Upper lobe of left lung (tissue), 6 donors: Measurements from ENCODE around the gene SRP54. TPM values are rescaled to one million over a fixed set of nuclear protein-coding genes. Genes with fewer than 3 reads are reported as not detected.
"Not testable (repeated sequence)": the region's sequence is repeated elsewhere in the genome, so short reads cannot be mapped to it uniquely, and the experiment has no call there.

Experiments used
- ATAC-seq, 2 donors: fragments of 200-7000 bp; cut with Tn5 transposase; one replicate each; pipeline ENCODE4 v1.9.1; 2022; ENCODE audit warnings: mild to moderate bottlenecking in 2 of 2, moderate library complexity in 2 of 2; ENCODE audit not compliant: low FRiP score in 2 of 2
- DNase-seq, 2 donors: peaks; one replicate each; pipeline ENCODE4 v3.0.0-alpha.2; 2019 to 2020
- H3K27ac ChIP-seq, 4 donors: fragments of 200-600 bp; sonication (generic); one replicate each; pipeline ENCODE4 v1.5.1; 2016 to 2019
- H3K27me3 ChIP-seq, 4 donors: fragments of 200-600 bp; sonication (generic); one replicate each; pipeline ENCODE4 v1.5.1; 2017 to 2019
- H3K36me3 ChIP-seq, 4 donors: fragments of 200-600 bp; sonication (generic); one replicate each; pipeline ENCODE4 v1.5.1; 2016 to 2019
- H3K4me1 ChIP-seq, 4 donors: fragments of 200-600 bp; sonication (generic); one replicate each; pipeline ENCODE4 v1.5.1; 2018 to 2019
- H3K4me3 ChIP-seq, 4 donors: fragments of 200-600 bp; sonication (generic); one replicate each; pipeline ENCODE4 v1.5.1; 2017 to 2019; ENCODE audit warnings: mild to moderate bottlenecking in 2 of 4, moderate library complexity in 1 of 4
- H3K9me3 ChIP-seq, 4 donors: fragments of 200-600 bp; sonication (generic); one replicate each; pipeline ENCODE4 v1.5.1; 2018 to 2019
- CTCF ChIP-seq, 6 experiments: fragments of 450-650 bp in 4 of 6; fragments of 200-600 bp in 2 of 6; sonication (generic) in 2 of 6; IDR thresholded peaks; one replicate each; pipeline ENCODE4 v1.5.1; 2016 to 2019; ENCODE audit warnings: antibody characterized with exemption in 6 of 6
- EP300 ChIP-seq, 4 donors: sonication (generic); formaldehyde crosslinking; IDR thresholded peaks; one replicate each; pipeline ENCODE4 v1.5.1; 2017; ENCODE audit warnings: antibody characterized with exemption in 4 of 4, control low read depth in 2 of 4
- POLR2A ChIP-seq, 4 donors: fragments of 450-650 bp; IDR thresholded peaks; one replicate each; pipeline ENCODE4 v1.5.1; 2016 to 2017; ENCODE audit warnings: antibody characterized with exemption in 4 of 4, mild to moderate bottlenecking in 2 of 4
- POLR2AphosphoS5 ChIP-seq, 2 donors: sonication (generic); formaldehyde crosslinking; IDR thresholded peaks; one replicate each; pipeline ENCODE4 v1.5.1; 2017; ENCODE audit warnings: antibody characterized with exemption in 2 of 2
- WGBS, 2 donors: methylation state at CpG; one replicate each; pipeline ENCODE4 v1.1.5; 2017 to 2018; 5-methylcytosine and 5-hydroxymethylcytosine counted together
- total RNA-seq, 6 donors: library from RNA; depleted of rRNA in 4 of 6; stranded (reverse); fragments of >200 nt in 4 of 6; gene quantifications; one replicate each; pipeline versions ENCODE4 v1.1.0 to v1.2.1, GENCODE V29; 2016 to 2021
- donor health status: DM: no; HTN: no; CAD: no; lungs with moderate emphysema.
- donor health status: DM: no; HTN: yes; CAD: no; lungs with severe emphysema.

Gene SRP54
- total RNA-seq, 6 donors from 2014 or later, result 19.0 to 99.1 (median 45.9) TPM

GRCh38 chr14:35016568-35016967 is 33.8 kb downstream of the SRP54 start:
- ATAC-seq (no peak), DNase-seq (no peak)
- no peak for TF ChIP-seq CTCF (IDR thresholded peaks at IDR 0.05)
- no peak for TF ChIP-seq POLR2A (IDR thresholded peaks at IDR 0.05)
- TF ChIP-seq POLR2AphosphoS5 (IDR thresholded peaks at IDR 0.05), result no peak
- TF ChIP-seq EP300 (IDR thresholded peaks at IDR 0.05), result no peak
- Histone ChIP-seq H3K36me3 (peaks cover 9 to 99% (median 43%) of the 10 kb centered on the region in 4 donors), H3K9me3 (no peaks in the 10 kb centered on the region), H3K27me3 (no peaks in the 10 kb centered on the region), H3K27ac (no peak overlapping the region), H3K4me1 (no peaks in the 10 kb centered on the region), H3K4me3 (no peak overlapping the region)
- 100% methylated on average over 1 of the region's 1 CpG; no CpG with 5 or more reads in 1 of the 2 donors for WGBS, 2 donors

- Histone ChIP-seq H3K4me1 (no peaks in the 10 kb centered on the region), H3K27ac (no peak overlapping the region), H3K27me3 (no peaks in the 10 kb centered on the region), H3K4me3 (no peak overlapping the region), H3K36me3 (peaks cover under 1 to 91% (median 44%) of the 10 kb centered on the region in 4 donors), H3K9me3 (no peaks in the 10 kb centered on the region)
- WGBS, 2 donors, result 57 to 80% methylated on average over 4 of the region's 4 CpGs
- no peak for TF ChIP-seq CTCF (IDR thresholded peaks at IDR 0.05)
- no peak for TF ChIP-seq POLR2A (IDR thresholded peaks at IDR 0.05)
- TF ChIP-seq EP300 (IDR thresholded peaks at IDR 0.05), result no peak
- TF ChIP-seq POLR2AphosphoS5 (IDR thresholded peaks at IDR 0.05), result no peak
- DNase-seq (no peak), ATAC-seq (no peak)
These were observed 37.9 kb downstream of the SRP54 start for GRCh38 chr14:35020713-35021112.

- no peak for DNase-seq
- Histone ChIP-seq H3K9me3 (no peaks in the 10 kb centered on the region), H3K4me3 (no peak overlapping the region), H3K4me1 (no peaks in the 10 kb centered on the region), H3K27ac (no peak overlapping the region), H3K27me3 (no peaks in the 10 kb centered on the region), H3K36me3 (peaks cover 17 to 92% (median 48%) of the 10 kb centered on the region in 4 donors)
- TF ChIP-seq EP300 (IDR thresholded peaks at IDR 0.05), result no peak
- no peak for TF ChIP-seq CTCF (IDR thresholded peaks at IDR 0.05)
- TF ChIP-seq POLR2AphosphoS5 (IDR thresholded peaks at IDR 0.05), result no peak
- no peak for TF ChIP-seq POLR2A (IDR thresholded peaks at IDR 0.05)
- ATAC-seq, result no peak
- 92 to 95% methylated on average over 2 of the region's 2 CpGs for WGBS, 2 donors
These were observed 45.6 kb downstream of the SRP54 start for GRCh38 chr14:35028435-35028834.

GRCh38 chr14:35032562-35032961 is 49.8 kb downstream of the SRP54 start:
- no peak overlapping the region for H3K27ac ChIP-seq
- DNase-seq, result no peak
- WGBS, 2 donors, result 100% methylated on average over 2 of the region's 2 CpGs
- H3K36me3 ChIP-seq, result peaks cover 13 to 59% (median 32%) of the 10 kb centered on the region in 4 donors
- no peak for ATAC-seq
- TF ChIP-seq CTCF (IDR thresholded peaks at IDR 0.05) (no peak), POLR2AphosphoS5 (IDR thresholded peaks at IDR 0.05) (no peak), POLR2A (IDR thresholded peaks at IDR 0.05) (no peak), EP300 (IDR thresholded peaks at IDR 0.05) (no peak)
- H3K9me3 ChIP-seq, result peaks cover 0 to 16% (median 14%) of the 10 kb centered on the region in 4 donors
- H3K4me3 ChIP-seq, result no peak overlapping the region
- no peaks in the 10 kb centered on the region for H3K4me1 ChIP-seq
- no peaks in the 10 kb centered on the region for H3K27me3 ChIP-seq

GRCh38 chr14:35034440-35034833 is 51.6 kb downstream of the SRP54 start:
- 91 to 98% methylated on average over 4 to 5 of the region's 5 CpGs for WGBS, 2 donors
- DNase-seq, result no peak

GRCh38 chr14:35034944-35035554 is 52.3 kb downstream of the SRP54 start:
- not testable (repeated sequence) for H3K4me3 ChIP-seq
- WGBS, 2 donors, result 90 to 92% methylated on average over 5 of the region's 5 CpGs

More at GRCh38 chr14:35034440-35034833, 51.6 kb downstream of the SRP54 start:
- H3K27ac ChIP-seq, result no peak overlapping the region
- H3K36me3 ChIP-seq, result peaks cover under 1 to 40% (median 20%) of the 10 kb centered on the region in 4 donors
- no peak overlapping the region for H3K4me3 ChIP-seq
- H3K9me3 ChIP-seq, result peaks cover 0 to 16% (median 14%) of the 10 kb centered on the region in 4 donors
- TF ChIP-seq POLR2A (IDR thresholded peaks at IDR 0.05) (no peak), POLR2AphosphoS5 (IDR thresholded peaks at IDR 0.05) (no peak), CTCF (IDR thresholded peaks at IDR 0.05) (no peak), EP300 (IDR thresholded peaks at IDR 0.05) (no peak)
- H3K27me3 ChIP-seq, result no peaks in the 10 kb centered on the region
- no peak for ATAC-seq
- H3K4me1 ChIP-seq, result no peaks in the 10 kb centered on the region

GRCh38 chr14:35038312-35038711 is 55.5 kb downstream of the SRP54 start:
- not testable (repeated sequence) for H3K36me3 ChIP-seq, H3K27ac ChIP-seq, ATAC-seq, H3K4me1 ChIP-seq, H3K4me3 ChIP-seq, H3K27me3 ChIP-seq
- peak in 1 of 2 donors; percentile 60 for DNase-seq
- 94 to 100% methylated on average over 1 to 11 of the region's 17 CpGs for WGBS, 2 donors
- peaks cover 0 to 16% (median 14%) of the 10 kb centered on the region in 4 donors for H3K9me3 ChIP-seq

More at GRCh38 chr14:35034944-35035554, 52.3 kb downstream of the SRP54 start:
- peaks cover 0 to 16% (median 14%) of the 10 kb centered on the region in 4 donors for H3K9me3 ChIP-seq
- ATAC-seq, H3K27me3 ChIP-seq, H3K27ac ChIP-seq, H3K4me1 ChIP-seq, DNase-seq: not testable (repeated sequence)
- H3K36me3 ChIP-seq, result peaks cover 0 to 34% (median 17%) of the 10 kb centered on the region in 4 donors
